Mesenchymal stem cell (in vitro differentiated cells and primary cell): ENCODE data around the gene PSTPIP2.

Experiments
- DNase-seq: peaks from one replicate; pipeline ENCODE4 v3.0.0-alpha.2; 2013
- H2AFZ ChIP-seq: one replicate; pipeline ENCODE4 v1.6.1; 2013; ENCODE audit warnings: low read depth, mild to moderate bottlenecking, control low read depth, inconsistent platforms, low read length, moderate library complexity
- H2AK5ac ChIP-seq: 2 replicates; pipeline ENCODE4 v1.6.1; 2013; ENCODE audit warnings: low read length, moderate library complexity, mild to moderate bottlenecking, inconsistent platforms; ENCODE audit not compliant: severe bottlenecking
- H2BK120ac ChIP-seq: one replicate; pipeline ENCODE4 v1.6.1; 2013; ENCODE audit warnings: low read depth, mild to moderate bottlenecking, inconsistent platforms, low read length, moderate library complexity
- H2BK12ac ChIP-seq, 2 experiments: one replicate each; pipeline ENCODE4 v1.6.1; 2013; ENCODE audit warnings: inconsistent platforms in 2 of 2, low read length in 2 of 2, mild to moderate bottlenecking in 2 of 2, moderate library complexity in 2 of 2, control low read depth in 1 of 2
- H2BK15ac ChIP-seq: one replicate; pipeline ENCODE4 v1.6.1; 2013; ENCODE audit warnings: mild to moderate bottlenecking, low read depth, inconsistent platforms; ENCODE audit not compliant: poor library complexity, severe bottlenecking
- H2BK5ac ChIP-seq: 2 replicates; pipeline ENCODE4 v1.6.1; 2013; ENCODE audit warnings: low read depth, mild to moderate bottlenecking, low read length, control low read depth, inconsistent platforms; ENCODE audit not compliant: poor library complexity, severe bottlenecking
- H3K14ac ChIP-seq, 2 experiments: one replicate each; pipeline ENCODE4 v1.6.1; 2013; ENCODE audit warnings: inconsistent platforms in 2 of 2, low read length in 2 of 2, control low read depth in 1 of 2, mild to moderate bottlenecking in 1 of 2, moderate library complexity in 1 of 2
- H3K18ac ChIP-seq, 2 experiments: one replicate each; pipeline ENCODE4 v1.6.1; 2013; ENCODE audit warnings: inconsistent platforms in 2 of 2, low read length in 2 of 2, control low read depth in 1 of 2, low read depth in 1 of 2, mild to moderate bottlenecking in 1 of 2
- H3K23ac ChIP-seq, 2 experiments: one replicate each; pipeline ENCODE4 v1.6.1; 2013; ENCODE audit warnings: inconsistent platforms in 2 of 2, low read length in 2 of 2, mild to moderate bottlenecking in 2 of 2, moderate library complexity in 2 of 2, control low read depth in 1 of 2
- H3K27ac ChIP-seq: 2 replicates; pipeline ENCODE4 v1.5.1; 2013; ENCODE audit warnings: mild to moderate bottlenecking, moderate library complexity, low read length, control low read depth, inconsistent platforms; ENCODE audit not compliant: poor library complexity, severe bottlenecking
- H3K27me3 ChIP-seq, 2 experiments: 2 replicates each; pipeline versions ENCODE4 v1.6.1 to v1.7.0; 2013; ENCODE audit warnings: low read length in 2 of 2, mild to moderate bottlenecking in 2 of 2, moderate library complexity in 2 of 2, control low read depth in 1 of 2, inconsistent platforms in 1 of 2; ENCODE audit not compliant: control insufficient read depth in 1 of 2, insufficient read depth in 1 of 2
- H3K36me3 ChIP-seq, 2 experiments: 2 replicates each; pipeline versions ENCODE4 v1.6.1 to v1.7.0; 2013; ENCODE audit warnings: low read length in 2 of 2, control low read depth in 1 of 2, inconsistent platforms in 1 of 2, low read depth in 1 of 2, mild to moderate bottlenecking in 1 of 2; ENCODE audit not compliant: insufficient read depth in 2 of 2, control insufficient read depth in 1 of 2
- H3K4ac ChIP-seq, 2 experiments: one replicate each; pipeline ENCODE4 v1.6.1; 2013; ENCODE audit warnings: inconsistent platforms in 2 of 2, low read length in 2 of 2, mild to moderate bottlenecking in 2 of 2, moderate library complexity in 2 of 2, control low read depth in 1 of 2, low read depth in 1 of 2
- H3K4me1 ChIP-seq: 2 replicates; pipeline ENCODE4 v1.6.1; 2013; ENCODE audit warnings: low read depth, low read length, control low read depth; ENCODE audit not compliant: control insufficient read depth, insufficient read depth
- H3K4me2 ChIP-seq: 2 replicates; pipeline ENCODE4 v1.6.1; 2013; ENCODE audit warnings: low read length, mild to moderate bottlenecking, inconsistent platforms; ENCODE audit not compliant: poor library complexity, severe bottlenecking
- H3K4me3 ChIP-seq, 2 experiments: 2 replicates each; pipeline versions ENCODE4 v1.5.1 to v1.7.0; 2013; ENCODE audit warnings: low read length in 2 of 2, mild to moderate bottlenecking in 2 of 2, control low read depth in 1 of 2, low read depth in 1 of 2; ENCODE audit not compliant: insufficient read depth in 1 of 2
- H3K79me1 ChIP-seq: replicated peaks from 2 replicates; pipeline ENCODE4 v1.6.1; 2013; ENCODE audit warnings: mild to moderate bottlenecking, control low read depth, low read length, inconsistent platforms; ENCODE audit not compliant: poor library complexity, severe bottlenecking
- H3K9ac ChIP-seq: 2 replicates; pipeline ENCODE4 v1.7.0; 2013; ENCODE audit warnings: mild to moderate bottlenecking, low read length, moderate library complexity
- H3K9me3 ChIP-seq: 2 replicates; pipeline ENCODE4 v1.7.0; 2013; ENCODE audit warnings: mild to moderate bottlenecking, low read length; ENCODE audit not compliant: control insufficient read depth
- H4K8ac ChIP-seq: one replicate; pipeline ENCODE4 v1.6.1; 2013; ENCODE audit warnings: inconsistent platforms, mild to moderate bottlenecking, low read length, moderate library complexity
- H4K91ac ChIP-seq: one replicate; pipeline ENCODE4 v1.6.1; 2013; ENCODE audit warnings: mild to moderate bottlenecking, low read length, inconsistent platforms
- WGBS: methylation state at CpG from one replicate; pipeline ENCODE4 v1.1.7; 2013; ENCODE audit warnings: mixed read lengths; 5-methylcytosine and 5-hydroxymethylcytosine counted together

Gene PSTPIP2

DNA sequence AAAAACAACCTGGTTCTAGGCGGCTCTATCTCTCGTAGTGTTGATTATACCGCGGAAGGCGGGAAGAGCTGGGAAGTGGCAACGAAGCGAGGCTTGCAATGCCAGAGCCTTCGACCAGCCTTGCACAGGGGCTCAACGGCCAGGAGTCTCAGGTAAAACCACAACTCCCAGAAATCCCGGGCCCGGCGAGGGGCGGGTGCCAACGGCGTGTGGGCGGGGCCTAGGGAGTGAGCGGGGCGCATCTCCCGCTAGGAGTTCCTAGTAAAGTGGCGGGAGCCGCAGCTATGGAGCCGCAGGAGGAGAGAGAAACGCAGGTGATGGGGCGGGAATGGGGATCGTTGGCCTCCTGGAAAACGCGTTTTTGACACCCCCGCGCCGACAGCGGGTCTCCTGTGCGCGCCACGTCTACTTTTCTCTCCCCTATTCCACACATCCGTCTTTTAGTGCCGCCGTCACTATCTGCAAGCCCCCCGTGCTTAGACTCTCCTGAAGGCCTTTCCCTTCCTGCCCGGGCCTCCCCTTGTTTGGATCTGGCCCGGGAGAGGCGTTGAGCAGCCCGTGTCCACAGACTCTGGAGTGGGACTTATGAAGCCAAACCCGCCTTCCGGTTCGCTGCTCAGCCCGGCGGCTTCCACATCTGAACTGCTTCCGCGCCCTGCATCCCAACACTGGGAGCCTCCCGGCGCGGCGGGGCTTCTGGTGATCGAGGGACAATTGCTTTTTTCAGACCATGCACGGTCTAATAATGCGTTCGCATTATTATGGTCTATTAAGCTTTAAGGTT, 32.3 kb upstream of the PSTPIP2 start, which contains the start of gene HAUS1:
TSS of gene HAUS1 (plus strand) at position 258 of the 784 bp plus-strand sequence. CDS start at position 285, 27 bp downstream.
- H2AK5ac ChIP-seq: no peak within 1 kb of the TSS
- peak within 1 kb of the TSS; percentile 27 for H2BK120ac ChIP-seq
- peak; percentile 76 for DNase-seq
- no peak within 1 kb of the TSS for H2BK12ac ChIP-seq
- peak within 1 kb of the TSS; percentile 82 for H3K27ac ChIP-seq
- no peaks in the 10 kb centered on the region for H3K9me3 ChIP-seq
- H3K18ac ChIP-seq: peak within 1 kb of the TSS; percentile 89 to 93
- H3K4ac ChIP-seq: peak within 1 kb of the TSS; percentile 54 to 82
- H3K4me2 ChIP-seq: peak within 1 kb of the TSS; percentile 75
- peak within 1 kb of the TSS in 1 of 2 experiments; percentile 53 for H3K14ac ChIP-seq
- no peaks in the 10 kb centered on the region for H3K27me3 ChIP-seq
- H4K91ac ChIP-seq: no peak within 1 kb of the TSS
- peak within 1 kb of the TSS; percentile 83 to 98 for H3K4me3 ChIP-seq
- peak within 1 kb of the TSS; percentile 98 for H2AFZ ChIP-seq
- H4K8ac ChIP-seq: peak within 1 kb of the TSS; percentile 90
- peaks cover 9% of the 10 kb centered on the region for H3K79me1 ChIP-seq
- peak within 1 kb of the TSS in 1 of 2 experiments; percentile 97 for H3K23ac ChIP-seq
- no peak within 1 kb of the TSS for H2BK5ac ChIP-seq
- H3K36me3 ChIP-seq: peaks cover 0 to 17% of the 10 kb centered on the region in 2 experiments
- H3K9ac ChIP-seq: peak within 1 kb of the TSS; percentile 92
- under 1% methylated on average over 50 of the region's 57 CpGs for WGBS
- H3K4me1 ChIP-seq: peaks cover 1% of the 10 kb centered on the region
- H2BK15ac ChIP-seq: no peak within 1 kb of the TSS

DNA sequence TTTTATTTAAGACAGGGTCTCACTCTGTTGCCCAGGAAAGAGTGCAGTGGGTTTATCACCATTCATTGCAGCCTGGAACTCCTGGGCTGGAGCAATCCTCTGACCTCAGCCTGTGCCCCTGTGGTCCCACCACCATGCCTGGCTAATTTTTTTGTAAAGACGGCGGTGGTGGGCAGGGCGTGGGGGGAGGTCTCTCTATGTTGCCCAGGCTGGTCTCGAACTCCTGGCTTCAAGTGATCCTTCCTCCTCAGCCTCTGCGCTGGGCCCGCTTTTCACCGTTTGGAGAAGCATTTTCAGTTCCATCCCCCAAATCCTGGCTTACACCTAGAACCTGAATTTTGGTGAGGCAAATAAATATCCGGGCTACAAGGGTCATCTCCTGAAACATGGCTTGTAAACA, 27.4 kb upstream of the PSTPIP2 start:
- no peak overlapping the region for H4K91ac ChIP-seq
- no peaks in the 10 kb centered on the region for H3K9me3 ChIP-seq
- H3K27ac ChIP-seq: no peak overlapping the region
- no peak overlapping the region for H3K4me3 ChIP-seq
- no peak overlapping the region for H2BK15ac ChIP-seq
- H2BK12ac ChIP-seq: no peak overlapping the region
- no peak overlapping the region for H2AFZ ChIP-seq
- no peak overlapping the region for H2BK120ac ChIP-seq
- H4K8ac ChIP-seq: no peak overlapping the region
- peaks cover 5% of the 10 kb centered on the region for H3K79me1 ChIP-seq
- DNase-seq: no peak
- H2AK5ac ChIP-seq: no peak overlapping the region
- H3K4ac ChIP-seq: no peak overlapping the region
- WGBS: 94% methylated on average over 8 of the region's 8 CpGs
- no peaks in the 10 kb centered on the region for H3K27me3 ChIP-seq
- no peak overlapping the region for H2BK5ac ChIP-seq
- no peak overlapping the region for H3K14ac ChIP-seq
- H3K18ac ChIP-seq: no peak overlapping the region
- H3K36me3 ChIP-seq: peaks cover 4 to 7% of the 10 kb centered on the region in 2 experiments
- no peak overlapping the region for H3K23ac ChIP-seq
- no peak overlapping the region for H3K4me2 ChIP-seq
- no peak overlapping the region for H3K9ac ChIP-seq
- H3K4me1 ChIP-seq: peaks cover 11% of the 10 kb centered on the region

DNA sequence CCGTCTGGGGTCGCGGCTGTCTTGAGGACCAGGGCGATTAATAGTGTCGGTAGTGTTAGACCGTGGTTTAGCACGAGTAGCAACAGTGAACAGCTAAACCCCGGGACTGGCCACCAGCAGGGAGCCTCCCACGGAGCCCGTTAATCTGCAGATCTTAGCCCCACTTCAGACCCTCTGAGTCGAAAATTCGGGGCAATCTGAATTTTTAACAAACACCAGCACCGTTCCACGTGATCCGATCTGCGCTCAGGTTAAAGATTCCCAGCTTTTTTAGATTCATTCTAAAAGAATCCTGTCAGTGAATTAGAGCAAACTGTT, 26.5 kb upstream of the PSTPIP2 start:
- H3K23ac ChIP-seq: no peak overlapping the region
- peaks cover 3% of the 10 kb centered on the region for H3K79me1 ChIP-seq
- no peak overlapping the region for H2AK5ac ChIP-seq
- H4K8ac ChIP-seq: peak overlapping the region; percentile 95
- H3K4me1 ChIP-seq: peaks cover 11% of the 10 kb centered on the region
- H3K27ac ChIP-seq: peak overlapping the region; percentile 68
- no peak overlapping the region for H3K14ac ChIP-seq
- no peak overlapping the region for H2BK5ac ChIP-seq
- WGBS: 29% methylated on average over 16 of the region's 16 CpGs
- H2BK12ac ChIP-seq: peak overlapping the region in 1 of 2 experiments; percentile 43
- peaks cover 7 to 13% of the 10 kb centered on the region in 2 experiments for H3K36me3 ChIP-seq
- peak overlapping the region; percentile 99 for H3K9ac ChIP-seq
- peak overlapping the region; percentile 85 for H2AFZ ChIP-seq
- H3K4me3 ChIP-seq: peak overlapping the region in 1 of 2 experiments; percentile 100
- peak overlapping the region; percentile 12 for H2BK15ac ChIP-seq
- H3K4me2 ChIP-seq: peak overlapping the region; percentile 77
- H3K9me3 ChIP-seq: no peaks in the 10 kb centered on the region
- no peak for DNase-seq
- H3K4ac ChIP-seq: peak overlapping the region in 1 of 2 experiments; percentile 75
- no peak overlapping the region for H2BK120ac ChIP-seq
- H3K27me3 ChIP-seq: no peaks in the 10 kb centered on the region
- H3K18ac ChIP-seq: peak overlapping the region; percentile 81 to 90
- peak overlapping the region; percentile 67 for H4K91ac ChIP-seq

DNA sequence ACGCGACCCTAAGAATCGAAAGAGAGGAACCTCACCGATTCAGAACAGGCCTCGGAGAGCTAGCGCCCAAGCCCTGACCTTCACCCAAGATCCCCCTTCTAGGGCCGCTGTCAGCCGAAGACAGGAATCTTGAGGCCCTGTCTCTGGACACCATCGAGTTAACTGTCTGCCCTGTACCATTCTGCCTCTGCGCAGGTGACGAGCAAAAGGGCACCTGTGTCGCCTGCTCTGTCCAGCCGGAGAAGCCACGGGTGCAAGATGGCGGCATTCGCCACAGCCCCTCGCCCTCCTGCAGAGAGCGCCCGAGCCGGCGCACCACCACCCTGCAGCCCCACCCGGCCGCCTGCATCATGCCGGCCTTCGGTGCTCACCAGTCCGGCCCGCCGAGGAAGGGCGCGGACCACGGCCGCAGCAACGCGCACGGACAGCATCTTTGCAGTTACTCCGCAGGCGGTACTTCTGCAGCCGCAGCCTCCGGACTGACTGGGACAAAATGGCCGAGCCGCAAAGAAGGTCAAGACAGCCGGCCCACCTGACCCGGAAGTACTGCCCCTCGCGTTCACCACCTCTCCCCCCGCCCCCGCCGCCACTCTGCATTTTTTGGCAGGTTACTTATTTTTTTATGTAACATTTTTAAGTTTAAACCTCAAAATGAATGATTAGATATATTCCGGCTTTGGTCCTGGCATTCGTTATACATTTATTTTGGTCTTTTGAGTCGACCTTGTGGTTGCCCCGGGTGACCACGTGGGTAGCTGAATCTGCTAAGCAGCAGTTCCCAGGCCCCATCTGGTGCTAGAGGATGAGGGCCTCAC, 25.9 kb upstream of the PSTPIP2 start, which contains the start of gene ATP5F1A:
TSS of gene ATP5F1A (minus strand) at position 496 of the 815 bp plus-strand sequence. CDS start at position 431, 65 bp downstream.
- peak within 1 kb of the TSS; percentile 93 to 98 for H3K4ac ChIP-seq
- H2BK5ac ChIP-seq: peak within 1 kb of the TSS; percentile 83
- peaks cover 13% of the 10 kb centered on the region for H3K4me1 ChIP-seq
- H3K9ac ChIP-seq: peak within 1 kb of the TSS; percentile 99
- H3K27me3 ChIP-seq: no peaks in the 10 kb centered on the region
- H3K79me1 ChIP-seq: peaks cover 3% of the 10 kb centered on the region
- peak within 1 kb of the TSS; percentile 71 to 85 for H3K23ac ChIP-seq
- H4K91ac ChIP-seq: peak within 1 kb of the TSS; percentile 98
- peak within 1 kb of the TSS; percentile 12 for H2BK15ac ChIP-seq
- H3K18ac ChIP-seq: peak within 1 kb of the TSS; percentile 98 to 100
- H2BK12ac ChIP-seq: peak within 1 kb of the TSS in 1 of 2 experiments; percentile 43
- peak within 1 kb of the TSS in 1 of 2 experiments; percentile 99 for H3K14ac ChIP-seq
- peak within 1 kb of the TSS; percentile 99 to 100 for H3K4me3 ChIP-seq
- H4K8ac ChIP-seq: peak within 1 kb of the TSS; percentile 97
- H2BK120ac ChIP-seq: peak within 1 kb of the TSS; percentile 71
- DNase-seq: peak; percentile 89
- H3K9me3 ChIP-seq: no peaks in the 10 kb centered on the region
- H2AK5ac ChIP-seq: peak within 1 kb of the TSS; percentile 84
- peak within 1 kb of the TSS; percentile 85 for H3K27ac ChIP-seq
- H3K36me3 ChIP-seq: peaks cover 13 to 19% of the 10 kb centered on the region in 2 experiments
- WGBS: under 1% methylated on average over 46 of the region's 53 CpGs
- peak within 1 kb of the TSS; percentile 85 for H2AFZ ChIP-seq
- peak within 1 kb of the TSS; percentile 81 for H3K4me2 ChIP-seq
